GM21423 (cell line): ENCODE data around the gene SERPIND1.
"Not testable (repeated sequence)": the region's sequence is repeated elsewhere in the genome, so short reads cannot be mapped to it uniquely, and the experiment has no call there.

Experiments used
- ATAC-seq: cut with Tn5 transposase; IDR thresholded peaks from one replicate; pipeline ENCODE4 v1.9.1; 2021; ENCODE audit warnings: mild to moderate bottlenecking, moderate library complexity; ENCODE audit not compliant: unreplicated experiment

The SERPIND1 gene

GRCh38 chr22:20811171-20811570 is 37.3 kb downstream of the SERPIND1 start:
- no peak for ATAC-seq

GRCh38 chr22:20811971-20812660 is 38.2 kb downstream of the SERPIND1 start:
- ATAC-seq: no peak

DNA sequence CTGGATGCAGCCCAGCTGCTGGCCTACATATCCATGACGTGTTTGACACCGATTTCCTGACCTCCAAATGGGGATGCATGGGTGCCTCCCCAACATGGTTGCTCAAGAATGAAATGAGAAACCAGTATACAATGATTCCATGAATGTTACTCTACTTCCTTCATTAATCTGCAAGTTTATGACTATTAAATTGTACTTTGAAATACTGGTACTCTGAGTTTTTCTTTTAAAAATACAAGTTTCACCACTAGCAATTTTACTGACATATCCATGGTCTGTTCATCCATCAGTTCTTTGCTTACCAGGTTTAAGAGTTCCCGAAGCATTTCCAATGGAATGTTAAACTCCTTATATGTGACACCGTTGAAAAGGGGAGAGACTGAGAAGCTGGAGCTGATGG is 39.1 kb downstream of the SERPIND1 start:
- ATAC-seq: no peak

DNA sequence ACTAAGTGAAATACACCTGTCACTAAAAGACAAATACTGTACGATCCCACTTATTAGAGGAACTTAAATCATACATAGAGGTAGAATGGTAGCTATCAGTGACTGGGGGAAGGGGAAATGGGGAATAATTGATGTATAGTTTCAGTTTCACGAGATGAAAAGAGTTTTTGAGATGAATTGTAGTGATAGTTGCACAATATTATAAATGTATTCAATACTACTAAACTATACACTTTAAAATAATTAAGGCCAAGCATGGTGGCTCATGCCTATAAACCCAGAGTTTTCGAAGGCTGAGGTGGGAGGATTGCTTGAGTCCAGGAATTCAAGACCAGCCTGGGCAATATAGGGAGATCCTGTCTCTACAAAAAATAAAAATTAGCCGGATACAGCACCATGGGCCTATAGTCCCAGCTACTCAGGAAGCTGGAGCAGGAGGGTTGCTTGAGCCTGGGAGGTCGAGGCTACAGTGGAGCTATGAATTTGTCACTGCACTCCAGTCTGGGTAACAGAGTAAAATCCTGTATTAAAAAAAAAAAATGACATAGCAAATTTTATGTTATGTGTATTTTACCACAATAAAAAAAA is 40.4 kb downstream of the SERPIND1 start:
- no peak for ATAC-seq

DNA sequence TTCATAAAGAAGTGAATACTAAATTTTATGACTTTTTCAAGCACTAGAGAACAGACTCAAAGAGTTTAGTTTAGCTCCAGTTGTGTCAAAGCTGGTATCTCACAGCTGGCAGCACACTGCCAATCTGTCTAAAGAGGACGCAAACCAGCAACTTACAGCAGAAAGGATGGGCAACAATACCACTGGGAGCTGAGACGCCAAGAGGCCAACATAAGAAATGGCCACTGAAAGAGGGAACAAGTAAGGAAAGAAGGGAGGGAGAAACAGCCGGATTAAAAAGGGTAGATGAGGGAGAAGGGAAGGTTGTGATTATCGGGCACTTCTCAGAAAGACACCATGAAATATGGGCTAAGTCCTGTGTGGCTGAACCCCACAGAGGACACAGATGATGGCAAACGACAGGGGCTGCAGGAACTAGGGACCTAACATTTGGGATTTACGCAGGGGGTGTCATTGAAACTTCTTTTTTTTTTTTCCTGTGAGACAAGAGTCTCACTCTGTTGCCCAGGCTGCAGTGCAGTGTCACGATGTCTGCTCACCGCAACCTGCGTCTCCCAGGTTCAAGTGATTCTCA is 41.7 kb downstream of the SERPIND1 start:
- ATAC-seq: no peak

- no peak for ATAC-seq
Observed at GRCh38 chr22:20816559-20816958, 42.6 kb downstream of the SERPIND1 start.

- ATAC-seq: no peak
Observed at GRCh38 chr22:20818471-20818870, 44.6 kb downstream of the SERPIND1 start.

- ATAC-seq: no peak
Observed at GRCh38 chr22:20819471-20819870, 45.6 kb downstream of the SERPIND1 start.

DNA sequence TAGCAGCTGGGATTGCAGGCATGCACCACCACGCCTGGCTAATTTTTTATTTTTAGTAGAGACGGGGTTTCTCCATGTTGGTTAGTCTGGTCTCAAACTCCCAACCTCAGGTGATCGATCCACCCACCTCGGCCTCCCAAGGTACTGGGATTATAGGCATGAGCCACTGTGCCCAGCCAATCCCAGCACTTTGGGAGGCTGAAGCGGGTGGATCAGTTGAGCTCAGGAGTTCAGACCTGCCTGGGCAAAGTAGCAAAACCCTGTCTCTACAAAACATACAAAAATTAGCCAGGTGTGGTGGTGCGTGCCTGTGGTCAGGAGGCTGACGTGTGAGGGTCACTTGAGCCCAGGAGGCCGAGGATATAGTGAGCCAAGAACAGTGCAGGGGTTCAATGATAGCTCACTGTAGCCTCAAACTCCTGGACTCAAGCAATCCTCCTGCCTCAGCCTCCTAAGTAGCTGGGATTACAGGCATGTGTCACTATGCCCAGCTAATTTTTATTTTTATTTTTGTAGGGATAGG is 47.9 kb downstream of the SERPIND1 start:
- not testable (repeated sequence) for ATAC-seq

DNA sequence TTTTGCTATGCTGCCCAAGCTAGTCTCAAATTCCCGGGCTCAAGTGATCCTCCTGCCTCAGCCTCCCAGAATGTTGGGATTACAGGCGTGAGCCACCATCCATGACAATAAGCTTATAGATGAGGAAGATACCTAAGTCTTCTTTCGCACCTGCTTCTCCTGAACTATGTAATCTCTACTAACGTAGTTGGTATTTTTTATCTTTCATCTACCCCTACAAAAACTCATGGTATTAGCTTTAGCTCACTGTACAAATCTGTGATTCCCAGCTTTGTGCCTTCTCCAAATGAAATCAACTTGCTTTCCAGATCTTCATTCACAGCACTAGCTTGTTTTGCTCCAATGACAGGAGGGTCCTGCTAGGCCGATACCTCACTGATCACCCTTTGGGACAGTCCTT is 48.3 kb downstream of the SERPIND1 start:
- ATAC-seq: no peak

DNA sequence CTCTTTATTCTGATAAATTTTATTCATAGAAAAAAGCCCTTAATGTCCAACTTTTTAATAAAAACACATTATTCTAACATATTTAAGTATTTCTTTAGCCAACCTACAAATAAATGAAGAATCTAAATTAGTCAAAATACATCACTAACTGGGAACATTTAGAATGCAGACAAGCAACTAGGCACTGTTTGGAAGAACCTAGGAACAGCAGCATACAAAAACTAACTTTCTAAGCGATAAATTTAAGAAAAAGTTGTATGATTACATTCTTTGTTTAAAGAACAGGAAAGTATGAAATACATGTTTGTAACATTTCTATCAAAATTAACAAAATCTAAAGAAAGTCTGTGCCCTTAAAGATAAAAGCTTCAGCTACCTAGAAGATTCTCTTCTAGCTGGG is 49.4 kb downstream of the SERPIND1 start:
- ATAC-seq: no peak

- not testable (repeated sequence) for ATAC-seq
Observed at GRCh38 chr22:20825216-20825615, 51.3 kb downstream of the SERPIND1 start.

DNA sequence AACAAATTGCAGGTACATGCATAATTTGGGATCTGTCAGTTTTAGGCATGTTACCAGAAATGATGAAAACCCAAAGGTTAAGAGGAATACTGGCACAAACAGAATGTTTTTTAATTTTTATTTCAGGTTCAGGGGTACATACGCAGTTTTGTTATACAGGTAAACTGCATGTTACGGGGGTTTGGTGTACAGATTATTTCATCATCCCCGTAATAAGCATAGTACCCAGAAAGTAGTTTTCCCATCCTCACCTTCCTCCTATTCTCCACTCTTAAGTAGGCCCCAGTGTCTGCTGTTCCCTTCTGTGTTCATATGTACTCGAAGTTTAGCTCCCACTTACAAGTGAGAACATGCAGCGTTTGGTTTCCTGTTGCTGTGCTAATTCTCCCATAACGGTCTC is 51.7 kb downstream of the SERPIND1 start:
- no peak for ATAC-seq

DNA sequence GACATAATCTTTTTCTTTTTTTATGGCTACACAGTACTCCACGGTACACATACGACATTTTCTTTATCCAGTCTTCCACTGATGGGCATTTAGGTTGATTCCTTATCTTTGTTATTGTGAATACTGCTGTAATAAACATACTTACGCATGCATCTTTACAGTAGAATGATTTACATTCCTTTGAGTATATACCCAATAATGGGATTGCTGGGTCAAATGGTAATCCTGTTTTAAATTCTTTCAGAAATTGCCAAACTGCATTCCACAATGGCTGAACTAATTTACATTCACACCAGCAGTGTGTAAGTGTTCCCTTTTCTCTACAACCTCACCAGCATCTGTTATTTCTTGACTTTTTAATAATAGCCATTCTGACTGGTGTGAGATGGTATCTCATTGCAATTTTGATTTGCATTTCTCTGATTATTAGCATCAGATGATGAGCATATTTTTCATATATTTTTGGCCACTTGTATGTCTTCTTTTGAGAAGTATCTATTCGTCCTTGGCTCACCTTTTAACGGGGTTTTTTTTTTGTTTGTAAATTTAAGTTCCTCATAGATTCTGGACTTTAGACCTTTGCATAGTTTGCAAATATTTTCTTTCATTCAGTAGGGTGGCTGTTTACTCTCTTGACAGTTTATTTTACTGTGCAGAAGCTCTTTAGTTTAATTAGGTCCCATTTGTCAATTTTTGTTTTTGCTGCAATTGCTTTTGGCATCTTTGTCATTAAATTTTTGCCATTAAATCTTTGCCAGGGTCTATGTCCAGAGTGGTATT is 52.6 kb downstream of the SERPIND1 start:
- ATAC-seq: not testable (repeated sequence)

- no peak for ATAC-seq
Observed at GRCh38 chr22:20829491-20830134, 55.7 kb downstream of the SERPIND1 start.

- ATAC-seq: no peak
Observed at GRCh38 chr22:20833225-20833665, 59.3 kb downstream of the SERPIND1 start.

DNA sequence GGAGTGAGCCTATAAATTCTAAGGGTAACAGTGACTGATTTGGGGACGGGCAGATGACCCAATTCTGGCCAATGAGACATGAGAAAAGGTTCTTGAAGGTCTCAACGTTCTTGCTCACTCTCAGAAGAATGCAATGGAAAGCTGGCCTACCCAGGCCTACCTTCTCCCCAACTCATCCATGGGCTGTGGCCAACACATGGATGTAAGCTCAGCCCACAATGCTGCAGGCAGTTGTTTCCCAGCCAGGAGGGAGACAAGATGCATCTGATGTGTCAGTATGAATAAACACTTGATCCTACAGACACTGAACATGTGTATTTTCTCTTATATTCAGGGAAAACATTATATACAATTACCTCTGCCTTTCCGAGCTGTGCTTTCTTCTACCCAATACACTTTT is 60.3 kb downstream of the SERPIND1 start:
- no peak for ATAC-seq

DNA sequence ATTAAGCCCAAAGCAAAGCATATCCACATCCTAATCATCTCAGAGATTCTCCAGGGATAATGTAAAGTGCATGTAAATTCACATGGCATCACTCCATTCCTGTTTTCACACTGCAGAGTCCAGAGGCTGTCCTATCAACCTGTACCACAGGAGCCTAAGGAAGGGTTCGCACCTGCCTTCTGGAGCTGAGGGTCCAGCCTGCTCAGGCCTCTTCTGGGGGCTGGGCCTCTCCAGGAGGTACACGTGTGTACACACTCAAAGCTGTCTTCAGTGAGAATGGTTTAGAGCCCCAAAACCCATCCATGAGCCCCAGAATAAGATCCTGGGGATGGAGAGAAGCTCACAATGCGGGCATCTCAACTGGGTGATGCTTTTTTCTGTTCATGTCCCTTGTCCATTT is 60.8 kb downstream of the SERPIND1 start:
- ATAC-seq: no peak
